Hematopoietic multipotent progenitor cell (in vitro differentiated cells): ENCODE data around the gene SSR3. TPM values are rescaled to one million over a fixed set of nuclear protein-coding genes. Genes with fewer than 3 reads are reported as not detected.
A peak's percentile ranks its signal among the peaks of the same experiment; 100 is the strongest.

ENCODE experiments used
- DNase-seq, 3 donors: peaks; one replicate each; pipeline ENCODE4 v3.0.0-alpha.2; 2011 to 2015; ENCODE audit warnings: low read depth in 2 of 3, low spot score in 2 of 3
- total RNA-seq: library from RNA; depleted of rRNA; stranded (reverse); fragments of >200 nt; gene quantifications from one replicate; pipeline ENCODE4 v1.2.3, GENCODE V29; 2012

Gene SSR3
- total RNA-seq, 1 donor = 96.1 TPM

DNA sequence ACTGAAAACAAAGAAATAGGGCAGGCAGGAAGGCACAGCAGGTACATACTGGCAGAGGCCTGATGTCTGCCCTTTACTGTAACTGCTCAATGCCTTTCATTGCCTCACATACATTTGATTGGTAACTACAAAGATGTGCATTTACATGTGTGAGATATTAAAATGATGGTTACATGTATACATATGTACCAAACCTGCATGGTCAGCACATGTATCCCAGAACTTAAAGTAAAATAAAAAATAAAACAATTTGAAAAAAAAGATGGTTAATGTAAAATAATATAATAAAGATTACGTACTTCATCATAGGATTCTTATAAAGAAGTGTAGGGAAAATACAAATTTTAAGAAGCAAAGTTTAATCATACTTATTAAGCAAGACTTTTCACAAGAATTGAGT lies 15.1 kb downstream of the SSR3 start:
- DNase-seq = no peak

DNA sequence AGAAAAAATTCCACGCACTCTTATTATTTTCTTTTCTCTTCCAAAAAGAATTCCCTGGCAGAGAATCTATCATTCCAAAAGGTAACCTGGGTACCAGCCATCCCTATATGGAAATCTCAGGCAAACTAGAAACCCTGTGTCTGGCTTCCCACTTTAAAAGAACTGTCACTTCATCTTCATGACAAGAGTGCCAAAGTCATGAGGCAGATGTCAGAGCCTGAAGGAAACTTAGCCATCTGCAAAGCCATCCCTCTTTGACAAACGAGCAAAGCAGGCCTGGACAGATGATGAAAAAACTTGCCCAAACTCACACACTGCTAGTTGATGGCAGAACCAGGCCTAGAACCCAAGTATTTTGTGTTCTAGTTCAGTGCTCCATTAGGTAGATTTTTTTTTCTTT lies 15.9 kb downstream of the SSR3 start:
- DNase-seq = no peak

DNA sequence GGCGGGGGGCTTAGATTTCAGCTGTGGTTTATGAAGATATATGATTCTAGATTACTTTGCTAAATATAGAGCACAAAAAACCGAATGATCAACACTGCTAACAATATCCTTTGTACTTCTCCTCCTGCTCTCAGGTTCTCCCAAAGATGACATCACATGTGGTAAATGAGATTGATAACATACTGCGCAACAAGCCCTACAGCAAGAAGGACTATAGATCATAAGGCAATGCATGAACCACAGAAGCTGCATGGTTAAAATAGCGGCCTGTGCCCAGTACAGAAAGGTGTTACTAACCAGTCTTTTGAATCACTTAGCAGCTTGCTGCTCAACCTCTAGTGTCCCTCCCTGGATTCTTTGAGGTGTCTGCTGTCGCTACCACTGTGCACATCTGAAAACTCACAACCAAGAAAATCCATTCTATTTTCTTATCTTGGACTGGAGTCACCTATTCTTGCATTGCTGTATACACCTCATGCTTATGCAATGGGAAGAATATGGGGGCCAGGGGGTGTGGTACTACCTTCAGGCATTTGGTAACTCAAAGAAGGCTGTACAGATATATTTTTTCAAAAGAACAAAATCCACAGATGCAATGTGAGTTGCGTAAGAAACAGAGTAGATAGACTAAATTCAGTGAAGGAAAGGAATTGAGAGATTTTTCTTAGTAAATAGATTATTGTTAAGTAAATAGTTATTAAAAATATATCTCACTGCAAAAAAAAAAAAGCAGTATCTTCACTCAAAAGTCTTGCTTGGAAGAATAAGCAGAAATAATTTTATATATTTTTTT lies 18.2 kb downstream of the SSR3 start:
- no peak for DNase-seq

DNA sequence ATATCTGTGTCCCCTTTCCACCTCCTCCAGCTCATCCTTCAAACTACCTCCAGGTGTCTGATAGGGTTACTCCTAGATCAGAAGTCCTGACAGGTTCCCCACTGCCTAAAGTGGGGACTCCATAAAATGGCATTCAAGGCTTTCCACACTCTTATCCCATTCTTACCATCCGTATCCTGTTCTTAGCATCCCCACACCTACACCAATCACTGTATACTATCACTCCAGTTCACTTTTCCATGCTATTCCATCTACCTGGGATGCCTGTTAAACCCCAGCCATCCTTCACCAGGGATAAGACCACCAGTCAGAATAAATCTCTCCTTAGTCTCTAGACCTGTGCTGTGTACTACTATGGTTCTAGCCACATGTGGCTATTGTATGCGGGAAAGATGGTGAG lies 19.1 kb downstream of the SSR3 start:
- no peak for DNase-seq

DNA sequence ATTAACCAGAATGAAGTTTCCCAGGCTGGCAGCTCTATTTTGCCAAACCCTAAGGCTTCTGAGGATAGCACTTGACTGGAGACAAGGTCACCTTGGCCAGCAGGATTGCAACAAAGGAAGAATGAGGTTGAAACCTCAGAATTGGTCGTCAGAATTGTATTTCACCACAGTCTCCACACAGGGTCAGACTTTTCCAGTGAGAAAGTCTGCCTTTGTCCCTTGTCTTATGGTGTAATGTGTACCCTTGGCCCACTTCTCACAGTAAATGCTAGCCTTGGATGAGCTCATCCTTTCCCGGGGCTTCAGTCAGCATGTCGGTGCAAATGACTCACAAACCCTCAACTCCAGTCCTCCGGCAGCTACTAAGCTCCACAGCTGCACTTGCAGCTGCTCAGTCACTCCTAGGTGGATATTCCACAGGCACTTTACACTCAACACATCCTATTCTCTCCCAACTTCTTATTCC lies 19.7 kb downstream of the SSR3 start:
- no peak for DNase-seq

DNA sequence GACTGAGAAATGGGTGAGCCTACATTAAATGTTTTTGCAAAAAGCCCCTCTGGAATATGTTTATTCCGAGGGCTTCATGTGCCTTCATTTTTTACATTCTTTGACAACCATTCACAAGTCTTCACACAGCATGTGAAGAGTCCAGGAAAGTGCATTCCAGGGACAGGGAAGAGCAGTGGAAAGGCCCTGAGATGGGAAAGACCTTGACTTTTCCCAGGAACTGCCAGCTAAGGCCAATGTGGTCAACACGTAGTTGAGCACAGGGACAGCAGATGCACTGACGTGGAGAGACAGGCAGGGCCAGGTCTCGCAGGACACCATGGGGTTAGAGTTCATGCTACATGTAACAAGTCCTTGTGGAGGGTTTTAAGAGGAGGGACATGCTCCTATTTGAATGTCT lies 21.7 kb downstream of the SSR3 start:
- DNase-seq = no peak

DNA sequence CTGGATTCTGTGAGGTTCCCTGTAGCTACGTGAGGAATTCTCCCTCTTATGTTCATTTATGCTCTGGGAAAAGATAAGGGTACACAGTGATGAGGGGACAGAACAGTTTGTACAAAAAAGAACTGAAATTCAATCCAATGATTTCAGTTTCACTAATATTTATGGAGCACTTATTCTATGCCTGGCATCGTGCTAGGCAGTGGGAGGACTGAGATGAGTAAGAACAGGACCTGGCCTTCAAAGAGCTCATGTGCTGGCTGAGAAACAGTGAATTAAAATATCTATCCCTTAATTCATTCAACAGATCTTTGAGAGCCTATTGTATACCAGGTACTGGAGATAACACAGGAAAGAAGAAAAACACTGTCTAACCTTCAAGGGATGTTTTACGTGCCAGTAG lies 22.2 kb downstream of the SSR3 start:
- DNase-seq = no peak

DNA sequence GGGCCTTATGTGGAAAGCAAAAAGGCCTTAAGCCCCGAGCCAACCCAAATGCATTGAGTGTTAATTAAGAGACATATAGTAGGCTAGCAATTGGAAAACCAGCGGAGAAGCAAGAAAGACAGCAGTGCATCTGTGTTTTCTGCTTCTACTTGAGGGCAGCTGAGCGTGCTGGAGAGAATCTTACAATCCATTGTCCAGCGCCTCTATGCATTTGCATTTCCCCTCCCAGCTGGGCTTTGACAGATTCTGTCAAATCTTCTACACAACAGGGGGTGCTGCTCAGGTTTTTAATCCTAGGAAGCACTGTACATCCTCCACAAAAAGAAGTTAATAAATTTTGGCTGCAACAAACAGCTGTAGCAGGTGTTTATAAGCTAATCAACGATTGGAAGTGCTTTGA lies 23.9 kb downstream of the SSR3 start:
- no peak for DNase-seq

DNA sequence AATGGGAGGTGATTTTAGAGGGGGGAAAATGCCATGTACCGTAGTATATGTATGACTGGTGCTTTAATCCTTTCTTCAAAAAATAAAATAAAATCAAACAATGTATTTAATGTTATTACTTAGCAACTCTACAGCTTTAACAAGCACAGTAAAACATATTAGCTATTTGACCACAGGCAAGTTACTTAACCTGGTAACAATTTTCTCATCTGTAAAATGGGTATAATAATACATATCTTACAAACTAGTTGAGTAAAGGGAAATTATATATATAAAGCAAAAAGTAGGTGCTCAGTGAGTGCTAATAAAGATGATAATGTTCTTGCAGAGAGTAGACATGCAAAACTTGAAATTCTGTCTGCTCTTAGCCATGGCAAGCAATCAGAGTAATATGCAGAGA lies 27.9 kb downstream of the SSR3 start:
- no peak for DNase-seq

DNA sequence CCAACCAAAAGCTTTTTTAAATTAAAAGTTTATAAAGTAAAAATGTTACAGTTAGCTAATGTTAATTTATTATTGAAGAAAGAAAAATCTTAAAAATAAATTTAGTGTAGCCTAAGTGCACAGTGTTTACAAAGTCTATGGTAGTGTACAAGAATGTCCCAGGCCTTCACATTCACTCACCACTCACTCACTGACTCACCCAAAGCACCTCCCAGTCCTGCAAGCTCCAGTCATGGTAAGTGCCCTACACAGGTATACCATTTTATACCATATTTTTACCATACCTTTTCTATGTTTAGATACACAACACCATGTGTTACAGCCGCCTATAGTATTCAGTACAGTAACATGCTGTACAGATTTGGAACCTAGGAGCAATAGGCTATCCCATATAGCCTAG lies 29.1 kb downstream of the SSR3 start:
- DNase-seq = no peak

DNA sequence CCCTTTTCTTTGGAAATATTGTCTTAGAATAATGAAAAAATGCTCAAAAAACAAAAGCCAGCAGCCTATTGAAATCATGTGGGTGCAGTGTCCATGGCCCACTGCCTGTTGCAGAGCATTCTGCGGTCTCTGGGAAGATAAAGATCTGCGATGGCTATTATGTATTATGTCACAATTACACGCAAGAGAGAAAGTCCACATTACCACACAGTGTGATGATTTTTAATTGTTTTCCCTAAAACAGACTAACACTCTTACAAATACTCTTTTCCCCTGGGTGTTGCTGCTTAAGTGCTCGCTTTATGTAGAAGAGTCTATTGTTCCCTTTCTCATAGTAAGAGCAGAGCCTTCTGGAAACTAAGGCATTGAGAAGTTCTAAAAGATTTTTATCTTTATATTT lies 32.2 kb downstream of the SSR3 start:
- DNase-seq = no peak

DNA sequence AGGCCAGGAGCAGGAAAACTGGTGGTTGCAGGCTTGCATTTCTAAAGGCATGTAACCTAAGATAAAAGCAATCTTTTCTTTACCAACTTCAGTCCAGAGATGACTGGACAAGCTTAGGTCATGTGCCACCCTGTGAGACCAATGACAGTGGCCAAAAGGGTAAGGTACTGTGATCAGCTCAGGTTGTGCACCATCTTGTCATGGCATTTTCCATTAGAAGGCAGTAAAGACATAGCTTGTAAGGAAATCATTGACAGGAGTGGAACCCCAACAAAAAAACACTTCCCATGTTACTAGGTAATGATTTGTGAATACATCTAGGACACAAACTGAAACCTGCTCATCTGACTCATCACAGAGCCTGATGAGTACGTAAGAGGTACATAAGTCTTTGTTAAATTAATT lies 35.2 kb downstream of the SSR3 start:
- DNase-seq = no peak

DNA sequence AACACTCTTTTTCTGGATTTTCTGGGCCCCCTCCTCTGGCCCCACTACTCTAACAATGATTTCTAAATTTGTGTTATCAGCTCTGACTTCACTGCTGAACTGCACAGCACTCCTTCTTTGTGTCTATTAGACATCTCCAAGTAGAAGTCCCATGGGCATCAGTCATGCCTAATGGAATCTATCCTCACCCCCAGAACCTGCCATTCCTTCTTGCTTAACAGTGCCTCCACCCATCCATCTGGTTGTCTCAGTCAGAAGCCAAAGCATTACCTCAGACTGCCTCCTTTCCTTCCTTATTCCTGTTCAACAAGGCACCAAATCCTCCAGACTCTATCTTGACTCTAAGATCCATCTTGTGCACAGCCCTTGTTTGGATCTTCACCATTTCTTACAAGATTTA lies 36.2 kb downstream of the SSR3 start:
- DNase-seq = no peak

DNA sequence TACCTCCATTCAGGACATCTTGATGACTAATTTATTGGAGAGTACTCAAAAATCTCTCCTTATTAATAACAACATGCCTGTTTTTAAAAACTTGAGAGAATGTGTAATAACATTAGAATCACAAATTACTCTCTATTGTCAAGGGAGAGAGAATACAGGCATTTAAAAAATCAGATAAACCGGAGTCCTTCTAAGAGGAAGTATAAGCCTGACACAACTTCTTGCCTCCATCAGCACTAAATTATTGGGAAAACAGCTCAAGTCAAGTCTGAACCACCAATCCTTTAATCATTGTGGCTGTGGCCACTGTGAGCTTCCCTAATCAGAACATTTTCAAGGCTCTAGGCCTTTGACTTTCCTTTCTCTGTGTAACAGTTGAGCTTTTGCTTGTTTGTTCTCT lies 38.0 kb downstream of the SSR3 start:
- no peak for DNase-seq

DNA sequence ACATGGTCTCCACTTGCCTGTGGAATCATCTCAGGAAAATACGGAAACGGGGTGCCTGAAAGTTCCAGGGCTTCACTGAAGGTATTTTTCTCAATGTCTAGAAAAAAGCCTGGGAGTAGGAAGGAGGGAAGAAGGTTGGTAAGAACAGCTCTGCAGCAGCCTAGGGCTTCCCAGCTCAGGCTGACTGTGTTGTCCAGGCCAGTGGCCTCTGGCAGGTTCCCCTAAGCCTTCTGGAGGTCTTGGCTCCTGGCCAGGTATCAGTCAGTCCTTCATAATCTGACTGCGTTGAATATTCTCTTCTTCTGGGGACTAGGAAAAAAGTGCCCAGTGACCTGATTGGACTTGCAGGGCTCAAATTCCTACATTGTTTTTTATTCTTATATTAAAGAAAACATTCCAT lies 38.6 kb downstream of the SSR3 start:
- no peak for DNase-seq

DNA sequence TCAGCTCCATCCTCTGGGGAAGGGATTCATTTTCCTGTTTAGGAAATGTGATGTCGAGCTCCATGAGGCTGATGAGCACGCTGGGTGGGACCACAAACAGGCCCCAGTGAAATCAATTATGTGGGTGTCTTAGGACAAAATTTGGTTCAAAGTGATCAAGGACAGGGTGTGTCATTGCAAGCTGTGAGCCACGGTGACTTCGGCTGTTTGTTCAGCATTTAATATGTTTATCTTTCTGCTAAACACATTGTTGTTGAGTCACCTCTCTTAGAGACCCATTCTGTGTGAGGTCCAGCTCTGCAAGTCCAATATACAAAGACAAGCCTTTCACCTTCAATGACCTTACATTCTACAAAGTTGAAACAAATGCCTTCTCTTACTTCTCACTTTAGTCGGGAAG lies 41.3 kb downstream of the SSR3 start:
- no peak for DNase-seq

DNA sequence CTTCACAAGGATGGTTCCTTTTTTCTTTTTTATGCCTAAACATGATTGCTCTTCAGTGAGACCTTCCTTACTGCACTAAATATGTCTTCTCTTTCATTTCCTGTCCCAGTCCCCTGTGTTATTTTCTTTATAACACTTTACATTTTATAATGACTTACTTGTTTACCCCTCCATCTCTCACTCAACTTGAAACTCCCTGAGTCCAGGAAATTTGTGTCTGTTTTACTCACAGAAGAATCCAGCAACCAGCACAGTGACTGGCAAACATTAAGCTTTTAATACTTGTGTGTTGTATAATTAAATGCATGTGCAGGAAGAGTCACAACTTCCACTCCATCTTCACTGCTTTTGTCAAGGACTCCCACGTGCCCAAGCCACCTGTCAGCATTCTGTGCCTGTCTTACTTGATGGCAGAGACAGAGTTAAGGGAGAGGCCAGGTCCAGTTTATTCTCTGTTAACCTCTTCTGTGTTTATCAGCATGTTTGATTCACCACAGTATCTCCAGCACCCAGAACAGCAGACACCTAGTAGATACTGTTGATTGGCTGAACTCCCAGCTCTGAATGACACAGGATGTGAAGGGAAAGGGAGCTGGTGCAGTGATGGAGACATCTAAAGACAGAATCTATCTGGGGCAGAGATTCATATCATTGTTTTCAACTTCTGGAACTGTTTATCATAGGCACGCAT lies 42.8 kb downstream of the SSR3 start:
- DNase-seq = no peak

DNA sequence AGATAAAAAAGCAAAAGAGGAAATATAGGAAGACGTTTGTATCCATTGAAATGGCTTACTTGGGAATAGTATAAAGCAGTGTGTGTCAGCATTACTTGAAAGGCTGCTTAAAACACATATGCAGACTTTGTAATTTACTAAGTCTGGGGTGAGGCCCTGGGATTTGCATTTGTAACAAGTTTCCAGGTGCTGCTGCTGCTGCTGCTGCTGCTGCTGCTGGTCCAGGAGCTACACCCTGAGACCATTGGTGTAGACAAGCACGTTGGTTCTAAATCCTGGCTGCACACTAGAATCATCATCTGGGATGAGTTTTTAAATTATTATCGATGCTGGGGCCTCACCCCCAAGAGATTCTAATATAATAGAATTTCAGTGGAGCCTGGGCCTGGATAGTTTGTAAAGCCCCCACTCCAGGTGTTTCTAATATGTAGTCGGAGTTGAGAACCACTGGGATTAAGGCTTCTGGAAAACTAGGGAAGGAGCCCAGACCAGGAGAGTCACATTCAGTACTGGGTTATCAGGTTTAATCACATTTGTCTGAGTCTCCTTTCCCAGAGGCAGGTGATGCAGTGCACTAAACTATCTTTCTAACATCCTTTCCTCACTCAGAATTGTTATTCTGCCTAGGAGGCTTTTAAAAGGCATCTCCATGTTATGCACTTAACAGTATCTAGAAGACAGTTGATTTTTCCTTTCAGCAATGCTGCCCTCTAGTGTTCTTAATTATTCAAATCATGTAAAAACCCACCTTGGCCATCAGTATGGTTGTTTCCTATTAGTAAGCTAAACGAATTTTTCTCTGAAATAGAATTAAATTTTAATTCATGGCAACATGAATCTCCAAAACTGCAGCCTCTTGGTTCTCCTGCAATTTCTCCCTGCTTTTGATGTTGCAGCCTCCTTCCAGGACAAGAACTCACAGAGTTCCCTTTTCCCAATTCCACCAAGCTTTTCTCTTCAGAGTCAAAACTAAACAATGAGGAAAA lies 45.4 kb downstream of the SSR3 start:
- peak; percentile 18 to 79 (median 46) for DNase-seq

DNA sequence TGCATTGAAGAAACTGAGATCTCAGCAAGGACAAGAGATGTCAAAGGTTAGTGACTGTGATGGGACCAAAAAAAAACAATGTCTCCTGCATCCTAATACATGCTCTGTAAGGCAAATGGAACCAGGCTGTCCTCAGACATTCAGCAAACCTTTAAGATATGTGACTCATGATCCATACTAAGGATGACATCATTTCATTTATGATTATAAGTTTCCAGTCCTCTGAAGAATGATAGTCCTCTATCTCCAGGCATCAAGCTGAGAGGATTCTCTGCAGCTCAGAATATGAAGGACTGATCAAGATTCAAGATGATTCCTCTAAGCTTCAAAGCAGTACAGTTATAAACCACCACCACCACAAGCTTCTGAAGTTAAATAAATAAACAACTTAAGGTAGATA lies 47.6 kb downstream of the SSR3 start:
- DNase-seq = no peak

DNA sequence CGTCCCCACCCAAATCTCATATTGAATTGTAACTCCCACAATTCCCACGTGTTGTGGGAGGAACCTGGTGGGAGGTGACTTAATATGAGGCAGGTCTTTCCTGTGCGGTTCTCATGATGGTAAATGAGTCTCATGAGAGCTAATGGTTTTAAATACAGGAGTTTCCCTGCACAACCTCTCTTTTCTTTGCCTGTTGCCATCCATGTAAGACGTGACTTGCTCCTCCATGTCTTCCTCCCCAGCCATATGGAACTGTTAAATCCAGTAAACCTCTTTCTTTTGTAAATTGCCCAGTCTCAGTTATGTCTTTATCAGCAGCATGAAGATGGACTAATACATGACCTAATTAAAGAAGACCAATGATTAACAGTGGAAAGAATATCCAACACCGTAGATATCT lies 56.6 kb downstream of the SSR3 start:
- DNase-seq = no peak

DNA sequence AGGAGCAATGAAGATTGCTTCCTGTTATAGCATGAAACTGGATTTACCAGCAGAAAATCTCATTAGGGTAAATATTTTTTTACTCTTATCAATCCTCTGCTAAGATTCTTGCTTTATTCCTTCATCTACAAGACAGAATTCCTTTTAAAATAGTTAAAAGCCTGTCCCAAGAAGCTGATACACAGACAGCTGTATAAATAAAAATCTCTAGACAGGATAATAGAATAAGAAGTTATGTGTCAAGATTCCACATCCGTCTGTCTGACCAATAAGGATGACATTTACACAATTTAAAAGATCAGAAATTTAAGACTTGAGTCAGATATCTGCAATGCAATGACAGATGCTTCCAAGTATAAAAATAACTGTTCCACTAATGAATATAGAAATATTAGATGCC lies 57.6 kb downstream of the SSR3 start:
- DNase-seq = no peak
